NCI-H82 treated with DMSO at 0.1 percent for 48 hours (cell line): ENCODE results near the gene EXD1.
"Not testable (repeated sequence)": the region's sequence is repeated elsewhere in the genome, so short reads cannot be mapped to it uniquely, and the experiment has no call there.

Experiments used
- DNase-seq: peaks from one replicate; lab custom pipeline; 2025; ENCODE audit not compliant: unreplicated experiment; lab: John Stamatoyannopoulos, UW

Gene EXD1, protein sequence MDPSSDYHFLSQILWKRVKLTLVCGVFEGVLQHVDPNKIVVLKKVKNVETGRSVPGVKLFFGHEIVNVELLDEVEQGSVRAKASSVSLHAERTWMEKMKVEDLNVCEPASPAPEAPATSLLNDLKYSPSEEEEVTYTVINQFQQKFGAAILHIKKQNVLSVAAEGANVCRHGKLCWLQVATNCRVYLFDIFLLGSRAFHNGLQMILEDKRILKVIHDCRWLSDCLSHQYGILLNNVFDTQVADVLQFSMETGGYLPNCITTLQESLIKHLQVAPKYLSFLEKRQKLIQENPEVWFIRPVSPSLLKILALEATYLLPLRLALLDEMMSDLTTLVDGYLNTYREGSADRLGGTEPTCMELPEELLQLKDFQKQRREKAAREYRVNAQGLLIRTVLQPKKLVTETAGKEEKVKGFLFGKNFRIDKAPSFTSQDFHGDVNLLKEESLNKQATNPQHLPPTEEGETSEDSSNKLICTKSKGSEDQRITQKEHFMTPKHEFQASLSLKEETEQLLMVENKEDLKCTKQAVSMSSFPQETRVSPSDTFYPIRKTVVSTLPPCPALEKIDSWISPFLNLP

DNA sequence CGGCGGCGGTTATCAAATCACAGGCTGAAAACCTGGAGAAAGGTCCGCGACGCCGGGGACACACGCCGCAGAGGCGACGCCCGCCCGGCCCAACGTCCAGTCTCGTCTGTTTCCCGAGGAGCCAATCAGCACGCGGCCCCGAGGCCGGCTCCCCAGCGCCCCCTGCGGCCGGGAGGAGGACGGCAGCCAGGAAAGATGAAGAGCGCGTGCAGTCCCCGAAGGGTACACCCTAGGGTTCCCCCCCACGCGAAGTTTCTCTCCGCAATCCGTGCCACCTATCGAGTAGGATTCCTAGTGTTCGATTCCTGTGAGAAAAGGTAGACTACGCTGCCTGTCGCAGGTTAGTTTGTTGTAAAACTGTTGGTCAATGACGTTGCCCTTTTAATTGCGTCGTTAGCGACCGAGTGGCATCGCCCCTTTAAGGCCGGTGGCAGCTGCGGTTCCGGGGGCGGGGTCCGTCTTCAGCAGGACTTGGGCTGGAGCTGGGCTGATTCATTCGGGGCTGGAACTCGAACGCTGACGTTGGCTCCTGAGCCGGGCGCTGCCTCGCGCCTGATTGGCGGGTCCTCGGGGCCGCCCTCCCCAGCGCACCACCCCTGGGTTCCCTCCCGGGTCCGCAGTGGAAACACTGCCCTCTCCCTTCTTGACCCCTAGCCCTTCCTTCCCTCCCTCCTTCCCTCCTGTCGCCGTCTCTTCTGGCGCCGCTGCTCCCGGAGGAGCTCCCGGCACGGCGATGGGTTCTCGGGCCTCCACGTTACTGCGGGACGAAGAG is at the start of gene EXD1, which contains the start of gene CHP1:
EXD1 (minus strand) TSS at position 108 of the 772 bp plus-strand sequence. CDS start 4,182 bp downstream, outside the sequence.
CHP1 (plus strand) TSS at position 619 of the 772 bp plus-strand sequence; CDS start at position 734, 115 bp downstream.
- DNase-seq, result peak; percentile 89

DNA sequence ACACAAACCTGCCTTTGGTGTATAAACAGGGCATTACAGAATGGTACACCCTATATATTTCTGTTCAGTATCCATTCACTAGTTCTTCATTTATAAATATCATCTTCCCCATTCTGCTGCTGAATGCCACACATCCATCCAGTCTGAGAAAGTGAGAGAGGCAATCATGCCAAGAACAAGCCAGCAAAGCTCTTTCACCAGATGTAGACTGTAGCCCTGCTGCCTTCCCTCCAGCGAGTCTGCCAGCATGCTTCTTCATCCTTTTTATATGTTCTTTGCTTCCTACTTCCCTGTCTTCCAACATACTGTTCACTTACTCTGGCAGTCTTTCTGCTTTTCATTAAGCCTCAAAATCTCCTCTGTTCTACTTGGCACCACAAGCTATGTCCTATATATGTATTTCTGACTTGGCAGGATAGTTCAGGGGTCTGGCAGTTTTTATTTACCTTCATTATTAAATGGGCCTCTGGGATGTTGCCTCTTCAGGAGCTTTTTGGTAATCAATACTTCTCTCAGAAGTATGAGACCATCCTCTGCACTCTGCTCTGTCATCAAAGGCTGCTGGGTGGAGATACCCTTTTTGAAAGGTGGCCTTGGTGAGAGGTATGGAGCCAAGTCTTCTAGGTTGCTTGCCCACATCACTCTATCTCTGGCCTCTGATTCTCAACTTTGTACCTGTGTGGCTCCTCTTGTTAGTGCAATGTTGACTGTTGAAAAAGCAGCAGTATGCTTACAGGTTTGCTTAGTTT is 49.2 kb upstream of the EXD1 start:
- no peak for DNase-seq

GRCh38 chr15:41278319-41278718 is 47.8 kb upstream of the EXD1 start:
- DNase-seq, result no peak

DNA sequence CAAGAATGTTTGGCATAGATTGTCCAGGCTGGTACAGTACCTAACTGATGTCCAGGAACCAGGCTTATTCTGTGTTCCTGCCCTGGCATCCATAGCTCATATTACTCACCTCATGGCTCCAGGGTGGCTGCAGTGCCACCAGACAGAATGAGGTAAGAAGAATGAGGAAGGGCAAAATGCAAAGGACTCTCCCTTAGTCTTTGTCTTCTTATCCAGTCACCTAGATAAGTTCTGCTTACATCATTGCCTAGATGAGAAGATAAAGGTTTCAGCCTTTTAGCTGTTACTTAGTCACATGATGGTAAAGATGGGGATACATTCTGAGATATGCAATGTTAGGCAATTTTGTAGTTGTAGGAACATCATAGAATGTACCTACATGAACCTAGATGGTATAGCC is 46.3 kb upstream of the EXD1 start:
- DNase-seq, result no peak

- DNase-seq, result no peak
Measured at GRCh38 chr15:41269887-41270286, 39.3 kb upstream of the EXD1 start.

- DNase-seq, result peak; percentile 75
Measured at GRCh38 chr15:41263891-41264351, 33.4 kb upstream of the EXD1 start.

DNA sequence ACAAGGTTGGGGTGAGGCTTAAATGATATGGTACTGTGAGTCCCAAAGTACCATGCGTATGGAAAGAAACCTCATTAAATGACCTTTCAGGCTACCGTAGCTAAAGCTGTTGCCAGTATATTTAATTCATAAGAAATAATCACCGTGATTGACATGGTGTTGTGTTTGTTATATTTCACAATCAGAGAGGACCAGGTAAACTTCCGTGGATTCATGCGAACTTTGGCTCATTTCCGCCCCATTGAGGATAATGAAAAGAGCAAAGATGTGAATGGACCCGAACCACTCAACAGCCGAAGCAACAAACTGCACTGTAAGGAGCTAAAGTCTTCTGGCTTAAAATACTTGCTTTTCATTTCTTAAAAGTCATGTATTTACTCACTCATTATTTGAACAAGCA is 32.0 kb upstream of the EXD1 start:
- DNase-seq, result no peak

- DNase-seq, result not testable (repeated sequence)
Measured at GRCh38 chr15:41260924-41261323, 30.4 kb upstream of the EXD1 start.

DNA sequence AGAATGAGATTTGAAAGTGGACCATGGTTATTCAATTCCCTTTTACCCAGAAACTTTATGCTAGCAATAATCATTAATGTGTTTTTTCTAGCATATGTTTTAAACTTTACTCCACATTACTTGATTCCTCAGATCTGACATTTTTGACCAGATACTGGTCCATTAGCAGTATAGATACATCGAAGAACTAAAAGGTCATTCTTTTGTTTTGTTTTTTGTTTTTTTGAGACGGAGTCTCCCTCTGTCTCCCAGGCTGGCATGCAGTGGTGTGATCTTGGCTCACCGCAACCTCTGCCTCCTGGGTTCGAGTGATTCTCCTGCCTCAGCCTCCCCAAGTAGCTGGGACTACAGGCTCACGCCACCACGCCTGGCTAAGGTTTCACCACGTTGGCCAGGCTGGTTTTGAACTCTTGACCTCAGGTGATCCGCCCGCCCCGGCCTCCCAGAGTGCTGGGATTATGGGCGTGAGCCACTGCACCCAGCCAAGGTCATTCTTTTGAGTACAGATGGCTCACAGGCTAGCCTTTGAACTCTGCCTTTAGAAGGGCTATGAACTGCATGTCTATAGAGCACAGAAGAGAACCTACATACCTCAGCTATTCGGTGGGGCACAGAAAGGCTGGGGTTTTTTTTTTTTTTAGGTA is 29.1 kb upstream of the EXD1 start:
- DNase-seq, result no peak

GRCh38 chr15:41258750-41259471 is 28.4 kb upstream of the EXD1 start:
- no peak for DNase-seq

- no peak for DNase-seq
Measured at GRCh38 chr15:41256577-41257038, 26.1 kb upstream of the EXD1 start.

GRCh38 chr15:41256103-41256502 is 25.5 kb upstream of the EXD1 start:
- DNase-seq, result no peak

DNA sequence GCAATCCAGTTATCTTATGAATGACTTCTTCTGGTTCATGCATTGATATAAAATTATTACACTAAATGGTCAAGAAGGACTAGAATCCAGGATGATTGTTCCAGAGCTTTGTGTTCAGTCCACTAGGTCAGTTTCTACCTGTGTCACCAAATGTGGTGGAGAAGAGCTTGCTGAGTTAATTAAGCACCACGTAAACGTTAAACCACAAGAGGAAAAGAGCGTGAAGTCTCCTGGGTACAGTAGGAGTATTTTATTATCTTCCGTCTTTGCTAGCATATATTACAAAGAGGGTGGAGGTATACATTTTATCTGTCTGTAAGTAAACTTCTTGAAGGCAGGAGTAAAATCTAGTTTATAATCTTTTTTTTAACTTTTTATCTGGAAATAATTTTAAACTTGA is 24.0 kb upstream of the EXD1 start:
- DNase-seq, result no peak

DNA sequence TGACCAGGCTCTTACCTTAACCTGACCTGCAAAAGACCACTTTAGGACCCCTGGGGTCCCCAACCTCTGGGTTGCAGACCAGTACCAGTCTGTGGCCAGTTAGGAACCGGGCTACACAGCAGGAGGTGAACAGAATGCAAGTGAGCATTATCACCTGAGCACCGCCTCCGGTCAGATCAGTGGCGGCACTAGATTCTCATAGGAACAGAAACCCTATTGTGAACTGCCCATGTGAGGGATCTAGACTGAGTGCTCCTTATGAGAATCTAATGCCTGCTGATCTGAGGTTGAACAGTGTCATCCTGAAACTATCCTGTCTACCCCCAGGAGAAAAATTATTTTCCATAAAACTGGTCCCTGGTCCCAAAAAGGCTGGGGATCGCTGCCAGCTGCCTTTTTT is 20.9 kb upstream of the EXD1 start:
- DNase-seq, result no peak

DNA sequence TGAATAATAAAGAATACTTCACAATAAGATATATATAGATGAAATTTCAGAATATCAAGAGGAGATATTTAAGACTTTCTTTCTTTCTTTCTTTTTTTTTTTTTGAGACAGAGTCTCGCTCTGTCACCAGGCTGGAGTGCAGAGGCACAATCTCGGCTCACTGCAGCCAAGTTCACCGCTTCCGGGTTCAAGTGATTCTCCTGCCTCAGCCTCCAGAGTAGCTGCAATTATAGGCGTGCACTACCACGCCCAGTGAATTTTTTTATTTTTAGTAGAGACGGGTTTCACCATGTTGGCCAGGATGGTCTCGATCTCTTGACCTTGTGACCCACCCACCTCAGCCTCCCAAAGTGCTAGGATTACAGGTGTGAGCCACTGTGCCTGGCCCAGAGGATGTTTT is 20.2 kb upstream of the EXD1 start:
- DNase-seq, result not testable (repeated sequence)

DNA sequence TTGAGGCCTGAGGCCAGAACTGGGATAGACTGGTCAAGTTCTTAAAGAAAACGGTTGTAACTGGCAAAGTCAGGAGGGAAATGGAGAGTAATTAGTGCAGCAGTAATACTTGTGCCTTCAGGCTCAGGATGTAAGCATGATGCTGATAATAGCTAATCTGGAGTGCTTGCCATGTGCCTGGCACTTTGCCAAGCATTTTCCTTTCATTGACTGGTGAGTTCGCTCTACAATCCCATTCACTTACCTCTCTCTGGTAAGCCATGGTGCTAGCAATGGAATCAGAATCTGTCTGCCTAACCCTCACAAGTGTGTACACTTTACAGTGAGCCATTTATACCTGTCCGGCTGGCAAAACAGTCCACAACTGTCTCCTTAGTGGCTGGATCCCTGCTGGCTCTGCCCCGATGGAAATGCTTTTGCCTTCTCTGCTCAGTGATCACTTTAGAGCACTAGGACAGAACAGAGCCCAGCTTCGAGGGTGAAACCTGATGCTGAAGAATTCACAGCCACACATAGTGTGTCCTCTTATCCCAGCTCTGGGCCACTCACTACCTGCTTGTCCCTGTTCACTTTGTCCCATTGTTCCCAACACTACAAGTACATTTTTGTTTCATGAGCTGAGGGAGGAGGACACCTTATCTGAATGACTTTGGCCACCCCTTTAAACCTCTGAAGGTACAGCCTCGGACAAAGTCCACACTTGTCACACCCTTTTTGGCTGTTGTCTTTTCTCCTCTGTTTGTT is 10.8 kb upstream of the EXD1 start:
- peak; percentile 65 for DNase-seq

DNA sequence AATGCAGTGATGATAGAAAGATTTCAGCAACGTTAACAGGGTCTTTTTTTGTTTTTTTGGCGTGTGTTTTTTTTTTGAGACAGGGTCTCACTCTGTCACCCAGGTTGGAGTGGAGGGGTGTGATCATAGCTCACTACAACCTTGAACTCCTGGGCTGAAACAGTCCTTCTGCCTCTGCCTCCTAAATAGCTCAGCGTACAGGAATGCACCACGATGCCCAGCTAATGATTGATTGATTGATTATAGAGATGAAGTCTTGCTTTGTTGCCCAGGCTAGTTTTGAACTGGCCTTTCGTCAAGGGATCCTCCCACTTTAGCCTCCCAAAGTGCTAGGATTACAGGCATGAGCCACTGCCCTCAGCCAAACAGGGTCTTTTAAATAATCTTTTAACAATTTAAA is 7.5 kb upstream of the EXD1 start:
- no peak for DNase-seq

- no peak for DNase-seq
Measured at GRCh38 chr15:41235929-41236328, 5.4 kb upstream of the EXD1 start.

- DNase-seq, result not testable (repeated sequence)
Measured at GRCh38 chr15:41235228-41235627, 4.7 kb upstream of the EXD1 start.
